Esophagus squamous epithelium (tissue), 4 donors: ENCODE results near the gene SPR.

ENCODE experiments used
- CTCF ChIP-seq, 6 experiments: fragments of 450-650 bp in 4 of 6; fragments of 200-600 bp in 2 of 6; sonication (generic) in 2 of 6; IDR thresholded peaks; one replicate each; pipeline ENCODE4 v1.5.1; 2016 to 2019; ENCODE audit warnings: antibody characterized with exemption in 6 of 6, mild to moderate bottlenecking in 4 of 6, moderate library complexity in 4 of 6
- POLR2A ChIP-seq, 4 donors: fragments of 450-650 bp; IDR thresholded peaks; one replicate each; pipeline ENCODE4 v1.6.1; 2017; ENCODE audit warnings: antibody characterized with exemption in 4 of 4, mild to moderate bottlenecking in 4 of 4, moderate library complexity in 3 of 4

GRCh38 chr2:72919414-72920317, 32.5 kb downstream of the SPR start:
- TF ChIP-seq CTCF (IDR thresholded peaks at IDR 0.05) (no peak), POLR2A (IDR thresholded peaks at IDR 0.05) (no peak)
